ENCODE measurements around the gene RNFT1. TPM values are rescaled to one million over a fixed set of nuclear protein-coding genes. Genes with fewer than 3 reads are reported as not detected.

The RNFT1 gene
- total RNA-seq, 2 experiments from 2014 or later, result 17.2 to 27.2 TPM

Small RNA genes within 50 kb of the gene (small RNA-seq; reads per million reads assigned to genes)
- gene RPS29P21, result not detected

Other genes starting within 250 kb of the RNFT1 start
- 8.6 and 11.5 TPM in 2 replicates for gene TUBD1, start 71.8 kb downstream of the RNFT1 start, total RNA-seq (2014; rRNA removed; shearing (Covaris generic))
- 13.0 and 13.2 TPM in 2 replicates for gene TUBD1, start 71.8 kb downstream of the RNFT1 start, total RNA-seq (2022)
- gene RPS6KB1, start 71.6 kb downstream of the RNFT1 start, total RNA-seq (2014; rRNA removed; shearing (Covaris generic)), result 31.1 and 43.7 TPM in 2 replicates
- 47.1 and 53.6 TPM in 2 replicates for gene RPS6KB1, start 71.6 kb downstream of the RNFT1 start, total RNA-seq (2022)
- gene HEATR6, start 114.2 kb upstream of the RNFT1 start, total RNA-seq (2014; rRNA removed; shearing (Covaris generic)), result 9.6 and 10.4 TPM in 2 replicates
- gene HEATR6, start 114.2 kb upstream of the RNFT1 start, total RNA-seq (2022), result 6.6 and 8.7 TPM in 2 replicates
- gene CA4, start 185.2 kb upstream of the RNFT1 start, total RNA-seq (2014; rRNA removed; shearing (Covaris generic)), result not detected in 2 replicates
- not detected in 2 replicates for gene CA4, start 185.2 kb upstream of the RNFT1 start, total RNA-seq (2022)